Measurements from ENCODE around the gene GMDS.

Gene GMDS

DNA sequence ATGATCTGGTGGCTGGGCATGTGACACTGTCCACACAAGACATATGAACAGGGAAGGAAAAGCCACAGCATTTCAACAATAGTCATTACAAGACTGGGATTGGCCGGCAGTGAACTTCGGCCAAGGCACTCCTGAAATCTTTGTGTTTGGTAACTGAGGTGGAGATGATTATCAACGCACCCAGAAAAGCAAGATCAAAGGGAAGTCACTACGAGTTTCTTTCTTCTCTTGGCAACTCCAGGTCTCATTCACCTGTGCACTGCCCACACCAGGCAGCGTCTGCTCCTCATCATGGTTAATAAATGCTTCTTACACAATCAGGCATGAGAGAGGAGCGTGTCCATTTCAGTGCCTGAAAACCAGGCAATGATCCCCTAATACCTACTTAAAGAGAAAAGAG lies 656.2 kb downstream of the GMDS start:
- DNase-seq (ENCODE audit: extremely low read depth, insufficient read length), result no peak
- no peak overlapping the region for H3K4me3 ChIP-seq (replicated peaks; ENCODE audit: low read depth, low read length)
- no peaks in the 10 kb centered on the region for H3K36me3 ChIP-seq (ENCODE audit: control insufficient read depth, insufficient read depth, low read length)
- TF ChIP-seq, protein P1, sequence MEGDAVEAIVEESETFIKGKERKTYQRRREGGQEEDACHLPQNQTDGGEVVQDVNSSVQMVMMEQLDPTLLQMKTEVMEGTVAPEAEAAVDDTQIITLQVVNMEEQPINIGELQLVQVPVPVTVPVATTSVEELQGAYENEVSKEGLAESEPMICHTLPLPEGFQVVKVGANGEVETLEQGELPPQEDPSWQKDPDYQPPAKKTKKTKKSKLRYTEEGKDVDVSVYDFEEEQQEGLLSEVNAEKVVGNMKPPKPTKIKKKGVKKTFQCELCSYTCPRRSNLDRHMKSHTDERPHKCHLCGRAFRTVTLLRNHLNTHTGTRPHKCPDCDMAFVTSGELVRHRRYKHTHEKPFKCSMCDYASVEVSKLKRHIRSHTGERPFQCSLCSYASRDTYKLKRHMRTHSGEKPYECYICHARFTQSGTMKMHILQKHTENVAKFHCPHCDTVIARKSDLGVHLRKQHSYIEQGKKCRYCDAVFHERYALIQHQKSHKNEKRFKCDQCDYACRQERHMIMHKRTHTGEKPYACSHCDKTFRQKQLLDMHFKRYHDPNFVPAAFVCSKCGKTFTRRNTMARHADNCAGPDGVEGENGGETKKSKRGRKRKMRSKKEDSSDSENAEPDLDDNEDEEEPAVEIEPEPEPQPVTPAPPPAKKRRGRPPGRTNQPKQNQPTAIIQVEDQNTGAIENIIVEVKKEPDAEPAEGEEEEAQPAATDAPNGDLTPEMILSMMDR (IDR thresholded peaks at IDR 0.05; ENCODE audit: insufficient read depth, low read length, poor library complexity, severe bottlenecking), result no peak
- peaks cover 1% of the 10 kb centered on the region; the same call in 1 of the 2 replicates for H3K27me3 ChIP-seq (replicated peaks; ENCODE audit: control insufficient read depth, insufficient read depth, low read length)

DNA sequence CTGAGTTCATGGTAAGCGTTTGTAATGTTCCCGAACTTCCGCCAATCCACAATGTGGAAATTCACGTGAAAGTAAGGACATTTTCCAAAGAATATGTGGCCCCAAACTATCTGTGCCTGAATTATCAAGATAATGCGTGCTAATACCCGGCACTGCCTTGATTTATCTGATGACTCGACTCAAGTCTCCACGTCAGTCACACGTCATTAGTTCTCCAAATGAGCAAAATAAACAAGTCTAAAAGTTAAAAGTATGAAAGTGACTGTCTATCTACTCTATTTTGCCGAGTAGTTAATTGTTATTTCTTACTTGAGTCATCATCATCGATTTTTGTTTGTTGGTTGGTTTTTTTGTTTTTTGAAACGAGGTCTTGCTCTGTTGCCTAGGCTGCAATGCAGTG lies 657.4 kb downstream of the GMDS start:
- no peak overlapping the region for H3K4me3 ChIP-seq (replicated peaks; ENCODE audit: low read depth, low read length)
- no peak for DNase-seq (ENCODE audit: extremely low read depth, insufficient read length)
- H3K36me3 ChIP-seq (ENCODE audit: control insufficient read depth, insufficient read depth, low read length), result no peaks in the 10 kb centered on the region
- H3K27me3 ChIP-seq (replicated peaks; ENCODE audit: control insufficient read depth, insufficient read depth, low read length), result peaks cover 1% of the 10 kb centered on the region; the same call in 1 of the 2 replicates
- TF ChIP-seq, protein P1 (IDR thresholded peaks at IDR 0.05; ENCODE audit: insufficient read depth, low read length, poor library complexity, severe bottlenecking), result no peak

DNA sequence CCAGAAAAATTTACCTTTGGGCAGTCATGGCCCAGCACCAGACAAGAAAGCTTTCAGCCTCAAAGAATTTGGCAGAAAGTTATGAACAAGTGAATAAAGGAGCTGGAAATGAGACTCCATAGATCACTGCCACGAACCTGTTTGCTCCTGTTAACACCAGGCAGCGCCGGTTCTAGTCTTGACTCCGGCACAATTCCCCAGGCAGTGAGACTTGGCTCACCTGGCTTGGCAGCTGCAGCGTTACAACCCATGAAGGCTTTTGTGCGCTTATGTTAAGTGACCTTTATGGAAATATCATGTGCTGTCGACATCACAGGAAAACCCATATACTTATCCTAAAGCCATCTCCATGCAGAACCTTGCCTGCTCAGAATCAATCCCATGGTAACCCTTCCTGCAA lies 657.9 kb downstream of the GMDS start:
- Histone ChIP-seq H3K4me3 (replicated peaks; ENCODE audit: low read depth, low read length) (no peak overlapping the region), H3K36me3 (ENCODE audit: control insufficient read depth, insufficient read depth, low read length) (no peaks in the 10 kb centered on the region), H3K27me3 (replicated peaks; ENCODE audit: control insufficient read depth, insufficient read depth, low read length) (peaks cover 1% of the 10 kb centered on the region; the same call in 1 of the 2 replicates)
- DNase-seq (ENCODE audit: extremely low read depth, insufficient read length), result no peak
- TF ChIP-seq, protein P1 (IDR thresholded peaks at IDR 0.05; ENCODE audit: insufficient read depth, low read length, poor library complexity, severe bottlenecking), result no peak

- Histone ChIP-seq H3K4me3 (replicated peaks; ENCODE audit: low read depth, low read length) (no peak overlapping the region), H3K27me3 (replicated peaks; ENCODE audit: control insufficient read depth, insufficient read depth, low read length) (peaks cover 1% of the 10 kb centered on the region; the same call in 1 of the 2 replicates), H3K36me3 (ENCODE audit: control insufficient read depth, insufficient read depth, low read length) (no peaks in the 10 kb centered on the region)
- DNase-seq (ENCODE audit: extremely low read depth, insufficient read length), result no peak
- TF ChIP-seq, protein P1 (IDR thresholded peaks at IDR 0.05; ENCODE audit: insufficient read depth, low read length, poor library complexity, severe bottlenecking), result no peak
Measured at GRCh38 chr6:1586861-1587450, 658.4 kb downstream of the GMDS start.

- DNase-seq (ENCODE audit: extremely low read depth, insufficient read length), result no peak
- Histone ChIP-seq H3K36me3 (ENCODE audit: control insufficient read depth, insufficient read depth, low read length) (no peaks in the 10 kb centered on the region), H3K27me3 (replicated peaks; ENCODE audit: control insufficient read depth, insufficient read depth, low read length) (no peaks in the 10 kb centered on the region; the same call in 1 of the 2 replicates), H3K4me3 (replicated peaks; ENCODE audit: low read depth, low read length) (no peak overlapping the region)
- TF ChIP-seq, protein P1 (IDR thresholded peaks at IDR 0.05; ENCODE audit: insufficient read depth, low read length, poor library complexity, severe bottlenecking), result no peak
Measured at GRCh38 chr6:1586256-1586655, 659.1 kb downstream of the GMDS start.

GRCh38 chr6:1585669-1586049 lies 659.7 kb downstream of the GMDS start:
- H3K4me3 ChIP-seq (replicated peaks; ENCODE audit: low read depth, low read length), result no peak overlapping the region
- TF ChIP-seq, protein P1 (IDR thresholded peaks at IDR 0.05; ENCODE audit: insufficient read depth, low read length, poor library complexity, severe bottlenecking), result no peak
- no peak for DNase-seq (ENCODE audit: extremely low read depth, insufficient read length)
- no peaks in the 10 kb centered on the region; the same call in 1 of the 2 replicates for H3K27me3 ChIP-seq (replicated peaks; ENCODE audit: control insufficient read depth, insufficient read depth, low read length)
- no peaks in the 10 kb centered on the region for H3K36me3 ChIP-seq (ENCODE audit: control insufficient read depth, insufficient read depth, low read length)
